Activated CD8-positive, alpha-beta memory T cell treated with anti-CD3 and anti-CD28 coated beads for 36 hours (primary cell): ENCODE data around the gene YWHAQ. TPM values are rescaled to one million over a fixed set of nuclear protein-coding genes. Genes with fewer than 3 reads are reported as not detected.
"Not testable (repeated sequence)": the region's sequence is repeated elsewhere in the genome, so short reads cannot be mapped to it uniquely, and the experiment has no call there.

Experiments
- CTCF ChIA-PET: fragments of 350-600 bp; sonication (Branson Sonifier 250); formaldehyde crosslinking; loops from one replicate; lab custom pipeline; 2021; ENCODE audit warnings: antibody characterized with exemption; lab: Charles Lee
- POLR2A ChIA-PET: fragments of 350-600 bp; sonication (Branson Sonifier 250); formaldehyde crosslinking; loops from one replicate; lab custom pipeline; 2021; ENCODE audit warnings: antibody characterized with exemption; lab: Charles Lee
- total RNA-seq, 2 experiments: library from RNA; stranded (reverse); gene quantifications; one replicate each; pipeline ENCODE4 v1.2.3, GENCODE V29; 2021

Gene YWHAQ
- total RNA-seq, 2 experiments from 2014 or later, result 477 to 500 TPM

- CTCF ChIA-PET, result interaction anchor here (0.9 to 1.3 kb wide), 2 partner anchors 40 to 62 kb away, joined by 3 to 4 read pairs; no protein-coding TSS in a partner anchor
- POLR2A ChIA-PET, result interaction anchor here (1.0 kb wide), 1 partner anchor 9 kb away, joined by 3 read pairs; the partner anchor contains the start of gene YWHAQ
These were observed 9.8 kb upstream of the YWHAQ start for GRCh38 chr2:9640403-9641104.

- ChIA-PET POLR2A (interaction anchor here (1.0 to 1.4 kb wide), 2 partner anchors 9 to 10 kb away, joined by 3 to 6 read pairs; partner anchors contain the start of gene YWHAQ), CTCF (interaction anchor here (0.9 kb wide), 1 partner anchor 63 kb away, joined by 3 read pairs; no protein-coding TSS in a partner anchor)
These were observed 9.0 kb upstream of the YWHAQ start for GRCh38 chr2:9639740-9640343.

- POLR2A ChIA-PET, result interaction anchor here (1.4 kb wide), 1 partner anchor 9 kb away, joined by 6 read pairs; the partner anchor contains the start of gene YWHAQ
- CTCF ChIA-PET, result interaction anchor here (1.0 kb wide), 1 partner anchor 16 kb away, joined by 3 read pairs; no protein-coding TSS in a partner anchor
These were observed 8.3 kb upstream of the YWHAQ start for GRCh38 chr2:9639000-9639602.

- ChIA-PET CTCF (interaction anchor here (1.0 kb wide), 1 partner anchor 16 kb away, joined by 3 read pairs; no protein-coding TSS in a partner anchor), POLR2A (interaction anchor here (1.4 kb wide), 1 partner anchor 8 kb away, joined by 6 read pairs; the partner anchor contains the start of gene YWHAQ)
These were observed 7.7 kb upstream of the YWHAQ start for GRCh38 chr2:9638532-9638931.

GRCh38 chr2:9637330-9637729 is 6.5 kb upstream of the YWHAQ start:
- ChIA-PET CTCF (no interaction called here), POLR2A (no interaction called here)

GRCh38 chr2:9634133-9634532 is 3.3 kb upstream of the YWHAQ start:
- ChIA-PET CTCF (interaction anchor here (1.2 kb wide), 1 partner anchor 15 kb away, joined by 3 read pairs; no protein-coding TSS in a partner anchor), POLR2A (no interaction called here)

GRCh38 chr2:9631878-9632700 is 1.3 kb upstream of the YWHAQ start:
- CTCF ChIA-PET, result interaction anchor here (1.4 kb wide), 1 partner anchor 76 kb away, joined by 5 read pairs; the partner anchor contains the start of gene ADAM17
- POLR2A ChIA-PET, result interaction anchor here (2.1 kb wide), 2 partner anchors 25 to 77 kb away, joined by 5 to 7 read pairs; no protein-coding TSS in a partner anchor

GRCh38 chr2:9631553-9631819 is 689 bp upstream of the YWHAQ start:
- ChIA-PET POLR2A (interaction anchor here (0.6 to 2.8 kb wide), 11 partner anchors 8 to 139 kb away, joined by 3 to 35 read pairs (median 6); partner anchors contain the start of gene ADAM17), CTCF (interaction anchor here (1.4 to 1.6 kb wide), 2 partner anchors 28 to 76 kb away, joined by 3 to 5 read pairs; partner anchors contain the start of gene ADAM17)

GRCh38 chr2:9630117-9630735 is 571 bp downstream of the YWHAQ start:
- ChIA-PET CTCF (interaction anchor here (1.0 to 1.9 kb wide), 9 partner anchors 10 to 119 kb away, joined by 3 to 7 read pairs (median 3); partner anchors contain the start of gene ADAM17), POLR2A (interaction anchor here (0.6 to 2.8 kb wide), 20 partner anchors 9 to 142 kb away, joined by 3 to 35 read pairs (median 5); partner anchors contain the start of gene ADAM17)

- ChIA-PET POLR2A (interaction anchor here (0.6 to 2.8 kb wide), 17 partner anchors 10 to 142 kb away, joined by 3 to 35 read pairs (median 6); partner anchors contain the start of gene ADAM17), CTCF (interaction anchor here (1.1 to 1.9 kb wide), 6 partner anchors 9 to 79 kb away, joined by 3 to 7 read pairs (median 4); partner anchors contain the start of gene ADAM17)
These were observed 1.3 kb downstream of the YWHAQ start for GRCh38 chr2:9629222-9630116.

- ChIA-PET POLR2A (no interaction called here), CTCF (interaction anchor here (1.8 kb wide), 1 partner anchor 28 kb away, joined by 5 read pairs; no protein-coding TSS in a partner anchor)
These were observed 3.5 kb downstream of the YWHAQ start for GRCh38 chr2:9627310-9627709.

- POLR2A ChIA-PET, result interaction anchor here (0.8 kb wide), 1 partner anchor 95 kb away, joined by 3 read pairs; no protein-coding TSS in a partner anchor
- CTCF ChIA-PET, result no interaction called here
These were observed 7.6 kb downstream of the YWHAQ start for GRCh38 chr2:9623151-9623550.

- CTCF ChIA-PET, POLR2A ChIA-PET: not testable (repeated sequence)
These were observed 9.1 kb downstream of the YWHAQ start for GRCh38 chr2:9621655-9622054.

GRCh38 chr2:9618410-9618809 is 12.4 kb downstream of the YWHAQ start:
- ChIA-PET CTCF (interaction anchor here (0.8 to 1.3 kb wide), 2 partner anchors 10 to 296 kb away, joined by 3 to 4 read pairs; no protein-coding TSS in a partner anchor), POLR2A (interaction anchor here (0.7 to 1.8 kb wide), 3 partner anchors 12 to 100 kb away, joined by 4 to 6 read pairs (median 4); partner anchors contain the start of gene YWHAQ)

- CTCF ChIA-PET, result interaction anchor here (0.8 to 1.3 kb wide), 3 partner anchors 9 to 296 kb away, joined by 3 to 5 read pairs (median 4); no protein-coding TSS in a partner anchor
- POLR2A ChIA-PET, result interaction anchor here (0.7 to 1.3 kb wide), 3 partner anchors 10 to 100 kb away, joined by 4 to 5 read pairs (median 4); partner anchors contain the start of gene YWHAQ
These were observed 13.0 kb downstream of the YWHAQ start for GRCh38 chr2:9617749-9618148.

GRCh38 chr2:9617296-9617695 is 13.5 kb downstream of the YWHAQ start:
- ChIA-PET CTCF (interaction anchor here (1.0 to 1.3 kb wide), 2 partner anchors 9 to 22 kb away, joined by 4 to 5 read pairs; no protein-coding TSS in a partner anchor), POLR2A (interaction anchor here (0.7 to 1.3 kb wide), 2 partner anchors 10 to 13 kb away, joined by 4 to 5 read pairs; partner anchors contain the start of gene YWHAQ)
